AG08396 (cell line): ENCODE data around the gene TP73.
A peak's percentile ranks its signal among the peaks of the same experiment; 100 is the strongest.
"Not testable (repeated sequence)": the region's sequence is repeated elsewhere in the genome, so short reads cannot be mapped to it uniquely, and the experiment has no call there.

ENCODE experiments used
- DNase-seq: peaks from one replicate; pipeline ENCODE4 v3.0.0; 2012; ENCODE audit warnings: low spot score, mixed read lengths

TP73 gene

GRCh38 chr1:3744646-3745045 is 92.3 kb downstream of the TP73 start:
- DNase-seq: no peak

DNA sequence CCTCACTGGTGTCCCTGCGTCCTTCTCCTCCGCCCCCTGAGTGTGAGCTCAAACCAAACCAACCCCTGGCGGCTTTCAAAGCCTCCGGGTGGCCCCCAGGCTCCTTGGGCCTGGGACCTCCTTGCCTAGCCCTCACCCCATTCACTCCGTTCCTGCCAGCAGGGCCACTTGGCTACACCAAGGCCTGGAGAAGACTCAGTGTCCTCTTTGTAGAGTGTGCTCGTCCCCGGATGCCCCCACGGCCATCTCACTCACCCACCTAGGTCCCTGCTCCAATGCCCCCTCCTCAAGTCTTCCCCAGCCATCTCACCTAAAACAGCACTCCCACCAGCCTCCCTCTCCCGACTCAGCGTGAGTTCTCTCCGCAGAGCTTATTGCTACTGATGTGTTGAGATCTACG is 92.8 kb downstream of the TP73 start:
- DNase-seq: no peak

DNA sequence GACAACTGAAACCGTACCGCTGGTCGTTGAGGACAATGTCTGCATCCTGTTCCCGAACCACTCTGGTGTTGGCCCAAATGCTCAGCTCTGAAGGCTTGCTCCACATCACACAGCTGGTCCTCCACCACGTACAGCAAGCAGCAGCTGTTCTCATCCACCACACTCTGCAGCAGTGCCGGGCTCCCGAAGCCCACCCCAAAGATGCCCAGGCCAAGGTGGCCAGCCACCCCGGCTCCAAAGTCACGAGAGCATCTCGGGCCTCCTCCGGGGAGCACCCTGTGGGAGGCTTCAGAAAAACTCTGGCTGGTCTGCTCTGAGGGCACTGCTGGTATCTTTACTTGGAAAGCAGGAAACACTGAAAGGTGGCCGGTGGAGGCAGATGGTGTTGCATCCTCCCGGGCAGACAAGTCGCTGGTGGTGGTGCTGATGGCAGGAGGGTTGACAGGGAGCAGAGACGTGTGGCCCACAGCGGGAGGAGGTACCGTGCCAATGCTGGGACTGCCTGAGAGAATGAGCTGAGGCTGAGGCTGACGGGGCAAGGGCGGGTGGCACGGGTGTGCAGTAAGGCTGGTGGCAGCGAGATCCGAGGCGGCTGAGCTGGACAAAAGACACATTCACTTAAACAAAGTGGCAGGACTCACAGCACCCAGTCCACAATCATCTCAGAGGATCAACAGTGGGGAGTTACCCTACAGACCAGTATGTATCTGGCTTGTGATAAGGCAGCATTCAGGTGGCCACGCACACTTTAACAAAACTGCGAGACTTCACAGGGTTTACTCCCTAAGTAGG is 93.5 kb downstream of the TP73 start:
- no peak for DNase-seq

- no peak for DNase-seq
These were observed 94.1 kb downstream of the TP73 start for GRCh38 chr1:3746389-3746829.

GRCh38 chr1:3746830-3747521 is 94.7 kb downstream of the TP73 start:
- peak; percentile 97 for DNase-seq

DNA sequence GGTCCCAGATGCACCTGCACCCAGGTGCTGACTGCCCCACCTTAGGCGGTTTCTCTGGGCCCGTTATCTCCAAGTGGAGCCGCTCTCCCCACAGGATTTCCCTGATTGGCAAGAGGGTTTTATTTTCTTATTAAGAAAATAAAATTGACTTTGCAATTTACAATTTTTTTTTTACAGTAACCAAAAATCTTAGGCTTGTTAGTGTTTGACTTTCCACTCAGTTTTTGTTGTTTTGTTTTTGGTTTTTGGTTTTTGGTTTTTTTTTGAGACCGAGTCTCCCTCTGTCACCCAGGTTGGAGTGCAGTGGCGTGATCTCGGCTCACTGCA is 95.2 kb downstream of the TP73 start:
- DNase-seq: no peak

DNA sequence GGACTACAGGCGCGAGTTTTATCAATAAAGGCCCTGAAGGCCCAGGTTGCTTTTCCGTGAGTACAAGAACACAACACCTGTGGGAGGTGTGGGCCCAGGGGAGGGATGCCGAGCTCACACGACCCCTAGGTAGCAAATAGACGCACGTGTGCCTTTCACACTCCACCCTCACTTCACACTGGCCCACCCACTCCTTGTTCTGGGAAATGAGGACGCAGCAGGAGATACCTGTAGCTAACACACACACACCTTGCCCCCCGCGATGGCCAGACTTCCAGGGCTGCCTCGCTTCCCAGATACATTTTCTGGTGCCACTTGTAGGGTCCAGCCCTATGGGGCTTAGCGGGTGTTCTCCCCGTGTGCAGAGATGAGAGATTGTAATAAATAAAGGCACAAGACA is 95.6 kb downstream of the TP73 start:
- DNase-seq: no peak

- not testable (repeated sequence) for DNase-seq
These were observed 96.1 kb downstream of the TP73 start for GRCh38 chr1:3748316-3748900.

DNA sequence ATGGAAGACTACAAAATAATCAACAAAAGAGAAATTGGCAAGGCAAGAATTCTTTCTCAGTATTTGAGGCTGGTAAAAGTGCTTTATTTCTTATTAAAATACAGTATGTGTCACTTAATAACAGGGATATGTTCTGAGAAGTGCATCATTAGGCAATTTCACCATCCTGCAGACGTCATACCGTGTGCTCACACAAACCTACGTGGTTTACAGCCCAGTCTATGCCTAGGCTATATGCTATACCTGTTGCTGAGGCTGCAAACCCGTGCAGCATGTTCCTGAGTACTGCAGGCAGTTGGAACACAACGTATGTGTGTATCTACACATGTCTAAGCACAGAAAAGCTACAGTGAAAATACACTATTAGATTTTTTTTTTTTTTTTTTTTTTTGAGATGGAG is 97.2 kb downstream of the TP73 start:
- DNase-seq: no peak

GRCh38 chr1:3750741-3751140 is 98.4 kb downstream of the TP73 start:
- no peak for DNase-seq

GRCh38 chr1:3752400-3752945 is 100.2 kb downstream of the TP73 start, which contains the start of gene CCDC27:
CCDC27 (plus strand) TSS chr1:3752450; CDS start chr1:3752482, 32 bp downstream.
- no peak for DNase-seq

DNA sequence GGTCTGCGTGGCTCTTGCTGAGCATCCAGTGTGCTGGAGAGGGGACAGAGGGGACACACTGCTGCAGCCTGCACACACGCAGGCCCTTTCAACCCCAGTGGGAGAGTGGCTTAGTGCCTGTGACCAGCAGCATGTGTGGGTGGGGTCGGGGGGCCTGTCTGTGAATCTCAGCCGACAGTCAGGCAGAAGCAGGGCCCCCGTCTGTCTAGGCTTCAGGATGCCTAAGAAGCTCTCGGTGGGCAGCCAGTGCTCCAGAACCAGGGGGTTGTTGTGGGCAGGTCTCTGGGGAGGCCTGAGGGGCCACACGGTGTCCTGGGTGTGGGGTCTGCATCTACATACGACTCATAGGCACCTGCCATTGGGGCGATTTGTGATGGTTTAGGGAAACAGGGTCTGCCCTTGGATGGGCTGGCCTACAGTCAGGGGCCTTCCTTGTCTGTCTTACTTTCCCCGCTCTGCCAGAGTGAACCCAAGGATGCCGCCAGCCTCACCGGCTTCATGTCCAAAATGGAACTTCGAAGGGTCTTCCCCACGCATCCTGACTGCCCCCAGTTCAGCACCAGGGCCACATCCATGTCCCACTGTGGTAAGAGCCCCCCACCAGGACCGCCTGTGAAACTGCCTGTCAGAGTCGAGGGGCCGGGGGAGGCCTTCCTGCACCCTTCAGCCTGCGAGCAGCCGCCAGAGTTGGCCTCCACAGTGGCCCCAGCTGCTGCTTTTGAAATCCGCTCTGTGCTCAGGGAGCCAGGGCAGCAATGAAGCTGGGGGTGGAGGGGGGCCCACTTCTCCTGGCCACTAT is 101.5 kb downstream of the TP73 start:
- DNase-seq: no peak

- no peak for DNase-seq
These were observed 104.1 kb downstream of the TP73 start for GRCh38 chr1:3756394-3756793.

DNA sequence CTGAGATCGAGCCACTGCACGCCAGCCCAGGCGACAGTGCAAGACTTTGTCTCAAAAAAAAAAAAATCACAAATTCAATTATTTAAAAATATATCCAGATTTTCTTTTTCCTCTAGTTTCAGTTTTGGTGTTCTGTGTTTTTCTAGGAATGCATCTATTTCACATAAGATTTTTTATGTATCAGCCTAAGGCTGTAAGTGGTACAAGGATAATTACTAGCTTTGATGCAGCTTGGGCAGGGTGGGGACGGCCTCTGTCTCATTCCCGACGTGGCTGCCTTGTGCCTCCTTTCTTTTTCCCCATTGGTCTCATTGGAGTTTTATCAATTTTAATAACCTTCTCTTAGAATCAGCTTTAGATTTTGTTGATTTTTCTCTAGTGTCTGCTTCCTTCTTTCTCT is 106.8 kb downstream of the TP73 start:
- no peak for DNase-seq

GRCh38 chr1:3759796-3760195 is 107.5 kb downstream of the TP73 start:
- DNase-seq: no peak

DNA sequence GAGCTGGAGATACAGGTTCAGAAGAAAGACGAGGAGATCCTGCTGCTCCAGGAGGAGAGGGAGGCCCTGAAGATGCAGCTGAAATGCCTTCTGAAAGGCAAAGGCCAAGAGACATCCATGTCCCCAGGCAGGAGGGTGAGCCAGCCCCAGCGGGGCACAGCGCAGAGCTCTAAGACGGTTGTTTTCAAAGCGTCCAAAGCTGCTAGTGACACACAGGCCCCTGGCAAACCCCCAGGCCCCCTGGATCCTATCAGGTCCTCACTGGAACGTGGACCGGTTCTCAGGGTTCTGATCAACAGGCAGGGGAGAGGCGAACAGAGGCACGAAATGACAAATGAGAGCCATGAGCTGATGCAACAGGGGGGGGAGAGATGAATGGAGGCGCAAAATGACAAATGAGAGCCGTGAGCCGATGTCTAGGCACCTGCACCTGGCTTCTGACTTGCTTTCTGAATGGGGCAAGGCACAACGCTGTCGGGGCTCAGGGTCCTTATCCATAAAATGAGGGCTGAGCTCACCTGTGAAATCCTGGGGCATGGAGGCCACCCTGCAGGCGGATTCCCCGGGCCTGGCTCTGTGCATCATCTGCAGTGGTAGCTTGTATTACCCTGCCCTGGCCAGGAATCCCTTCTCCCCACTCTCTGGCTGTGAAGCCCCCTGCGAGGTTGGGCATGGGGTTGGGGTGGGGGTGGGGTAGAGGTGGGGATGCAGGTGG is 109.1 kb downstream of the TP73 start:
- no peak for DNase-seq

GRCh38 chr1:3762151-3762872 is 110.0 kb downstream of the TP73 start:
- DNase-seq: no peak

DNA sequence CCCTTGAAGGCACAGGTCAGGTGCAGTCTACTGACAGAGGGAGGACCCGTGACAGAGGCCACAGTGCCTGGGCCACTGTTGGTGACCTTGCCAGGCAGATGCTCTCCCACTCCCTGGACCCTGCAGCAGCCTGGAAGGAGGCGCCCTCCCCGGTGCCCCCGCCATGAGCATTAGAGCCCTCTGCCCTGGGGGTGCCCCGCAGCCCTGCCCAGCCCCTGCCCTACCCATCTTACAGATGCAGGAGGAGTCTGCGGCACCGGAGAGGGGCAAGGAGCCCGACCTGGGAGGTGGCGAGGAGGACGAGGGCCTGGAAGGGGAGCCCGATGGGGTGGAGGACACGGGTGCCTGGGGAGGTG is 110.5 kb downstream of the TP73 start:
- no peak for DNase-seq

DNA sequence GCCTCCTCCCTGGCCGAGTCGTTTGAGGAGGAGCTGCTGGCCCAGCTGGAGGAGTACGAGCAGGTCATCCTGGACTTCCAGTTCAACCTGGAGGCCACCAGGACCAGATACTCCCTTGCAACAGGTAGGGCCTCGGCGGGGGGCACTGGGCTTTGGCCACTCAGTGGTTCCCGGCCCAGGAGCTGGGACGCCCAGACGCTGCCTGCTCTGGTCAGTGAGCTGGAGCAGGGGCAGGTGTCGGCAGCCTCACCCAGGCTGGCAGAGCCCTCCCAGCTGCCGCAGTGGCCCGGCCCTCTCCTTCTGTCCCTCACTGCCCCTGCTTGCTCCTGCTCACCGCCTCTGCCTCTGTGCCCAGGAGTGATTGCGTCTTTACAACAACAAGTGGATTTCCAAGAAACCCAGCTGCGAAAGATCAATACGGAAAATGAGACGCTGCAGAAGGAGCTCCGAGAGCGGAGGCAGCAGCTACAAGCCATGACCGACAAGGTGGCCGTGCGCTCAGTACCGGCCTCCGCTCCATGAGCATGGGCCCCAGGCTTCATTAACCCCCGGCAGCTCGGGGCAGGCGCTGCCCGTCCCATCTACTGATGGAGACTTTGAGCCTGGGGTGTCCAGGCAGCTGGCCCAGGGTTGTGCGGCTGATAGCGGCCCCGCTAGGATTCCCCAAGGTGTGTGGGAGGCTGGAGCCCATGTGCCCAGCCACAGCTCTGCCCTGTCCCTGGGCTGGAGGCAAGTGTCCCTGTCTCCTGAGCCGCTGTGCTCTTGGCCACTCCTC is 111.2 kb downstream of the TP73 start:
- no peak for DNase-seq

DNA sequence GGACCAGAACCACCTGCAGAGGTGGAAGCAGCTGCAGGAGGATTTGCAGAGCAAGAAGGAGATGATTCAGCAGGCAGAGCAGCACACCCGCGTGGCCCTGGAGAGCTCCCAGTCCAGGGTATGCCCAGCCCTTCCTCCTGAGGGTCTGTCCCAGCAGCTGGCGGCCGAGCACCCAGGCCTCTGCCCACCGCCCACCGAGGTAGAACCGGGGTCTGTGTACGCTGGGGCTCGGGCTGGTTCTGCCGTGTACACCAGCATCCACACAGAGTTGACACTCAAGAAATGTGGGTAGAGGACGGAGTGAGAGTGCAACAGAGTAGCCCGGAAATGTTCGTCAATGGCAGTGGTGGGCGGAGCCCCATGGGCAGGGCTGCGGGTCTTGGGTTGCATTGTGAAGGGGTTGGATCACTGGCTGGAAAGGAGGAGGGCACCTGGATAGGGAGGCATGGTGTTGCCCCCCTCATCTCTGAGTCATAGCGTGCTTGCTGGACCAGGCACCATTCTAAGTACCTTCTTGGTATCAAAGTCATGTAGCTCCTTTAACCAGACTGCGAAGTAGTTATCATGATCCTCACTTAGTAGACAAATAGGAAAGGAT is 115.1 kb downstream of the TP73 start:
- DNase-seq: no peak
